ENCODE results near the gene CD74. TPM values are rescaled to one million over a fixed set of nuclear protein-coding genes. Genes with fewer than 3 reads are reported as not detected.

Gene CD74
- total and polyA plus RNA-seq, 2 of the 13 experiments (the other 11 are each of a cell fraction or from before 2014, with no cell fraction given), result 34.1 to 84.4 TPM

DNA sequence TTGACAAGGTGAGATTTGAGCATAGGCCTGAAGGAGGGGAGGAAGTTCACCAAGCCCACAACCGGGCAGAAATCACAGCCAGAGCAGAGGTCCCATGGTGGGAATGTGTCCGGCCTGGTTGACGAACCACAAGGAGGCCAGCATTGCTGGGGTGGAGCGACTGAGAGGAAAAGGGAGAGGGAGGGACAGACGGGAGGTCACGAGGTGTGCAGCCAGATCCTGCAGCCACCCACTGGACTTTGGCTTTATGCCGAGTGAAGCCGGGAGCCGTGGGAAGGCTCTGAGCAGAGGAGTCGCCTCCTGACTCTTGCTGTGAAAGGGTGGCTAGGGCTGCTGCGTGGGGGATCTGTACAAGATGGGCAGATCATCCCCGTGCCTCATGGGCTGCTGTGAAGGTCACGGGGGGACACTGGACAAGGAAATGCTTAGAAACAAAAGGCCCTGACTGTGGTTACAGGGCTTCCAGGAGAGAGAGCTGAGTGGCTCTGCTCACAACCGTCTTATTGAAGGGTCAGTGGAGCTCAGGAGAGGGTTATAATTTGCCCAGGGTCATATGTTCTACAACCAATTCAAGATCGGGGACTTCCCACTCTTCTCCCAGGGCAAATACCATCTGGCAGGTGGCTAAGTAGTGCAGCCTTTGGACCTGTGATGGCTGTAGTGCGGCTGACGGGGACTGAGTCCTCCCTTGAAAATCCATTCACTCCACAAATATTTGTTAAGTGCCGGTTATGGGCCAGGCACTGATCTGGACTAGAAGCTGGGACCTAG, 15.6 kb upstream of the CD74 start (continued):
- TF ChIP-seq, protein P1, sequence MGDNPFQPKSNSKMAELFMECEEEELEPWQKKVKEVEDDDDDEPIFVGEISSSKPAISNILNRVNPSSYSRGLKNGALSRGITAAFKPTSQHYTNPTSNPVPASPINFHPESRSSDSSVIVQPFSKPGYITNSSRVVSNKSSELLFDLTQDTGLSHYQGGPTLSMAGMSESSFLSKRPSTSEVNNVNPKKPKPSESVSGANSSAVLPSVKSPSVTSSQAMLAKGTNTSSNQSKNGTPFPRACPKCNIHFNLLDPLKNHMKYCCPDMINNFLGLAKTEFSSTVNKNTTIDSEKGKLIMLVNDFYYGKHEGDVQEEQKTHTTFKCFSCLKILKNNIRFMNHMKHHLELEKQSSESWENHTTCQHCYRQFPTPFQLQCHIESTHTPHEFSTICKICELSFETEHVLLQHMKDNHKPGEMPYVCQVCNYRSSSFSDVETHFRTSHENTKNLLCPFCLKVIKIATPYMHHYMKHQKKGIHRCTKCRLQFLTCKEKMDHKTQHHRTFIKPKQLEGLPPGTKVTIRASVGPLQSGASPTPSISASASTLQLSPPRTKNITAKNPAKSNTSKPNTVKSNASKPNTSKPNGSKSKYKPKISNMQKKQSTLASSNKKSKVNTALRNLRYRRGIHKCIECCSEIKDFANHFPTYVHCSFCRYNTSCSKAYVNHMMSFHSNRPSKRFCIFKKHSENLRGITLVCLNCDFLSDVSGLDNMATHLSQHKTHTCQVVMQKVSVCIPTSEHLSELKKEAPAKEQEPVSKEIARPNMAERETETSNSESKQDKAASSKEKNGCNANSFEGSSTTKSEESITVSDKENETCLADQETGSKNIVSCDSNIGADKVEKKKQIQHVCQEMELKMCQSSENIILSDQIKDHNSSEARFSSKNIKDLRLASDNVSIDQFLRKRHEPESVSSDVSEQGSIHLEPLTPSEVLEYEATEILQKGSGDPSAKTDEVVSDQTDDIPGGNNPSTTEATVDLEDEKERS (CRISPR knock-in tag; IDR thresholded peaks at IDR 0.05), result 0 out of 2 replicates have a peak, but pooled peaks have one; percentile 18
- TF ChIP-seq ZZZ3 (CRISPR knock-in tag; IDR thresholded peaks at IDR 0.05; ENCODE audit: borderline replicate concordance), result no peak
- no peak for TF ChIP-seq AGO2 (optimal IDR thresholded peaks at IDR 0.05; ENCODE audit: low read depth, low read length)
- TF ChIP-seq WIZ (CRISPR knock-in tag; IDR thresholded peaks at IDR 0.05), result peak; percentile 50; the same call in 1 of the 2 replicates
- no peak for TF ChIP-seq HNRNPLL (IDR thresholded peaks at IDR 0.05; ENCODE audit: low read depth, low read length, poor library complexity, severe bottlenecking)
- TF ChIP-seq ZNF501 (CRISPR knock-in tag; IDR thresholded peaks at IDR 0.05), result peak; percentile 65; the same call in 1 of the 2 replicates
- TF ChIP-seq, protein P2, sequence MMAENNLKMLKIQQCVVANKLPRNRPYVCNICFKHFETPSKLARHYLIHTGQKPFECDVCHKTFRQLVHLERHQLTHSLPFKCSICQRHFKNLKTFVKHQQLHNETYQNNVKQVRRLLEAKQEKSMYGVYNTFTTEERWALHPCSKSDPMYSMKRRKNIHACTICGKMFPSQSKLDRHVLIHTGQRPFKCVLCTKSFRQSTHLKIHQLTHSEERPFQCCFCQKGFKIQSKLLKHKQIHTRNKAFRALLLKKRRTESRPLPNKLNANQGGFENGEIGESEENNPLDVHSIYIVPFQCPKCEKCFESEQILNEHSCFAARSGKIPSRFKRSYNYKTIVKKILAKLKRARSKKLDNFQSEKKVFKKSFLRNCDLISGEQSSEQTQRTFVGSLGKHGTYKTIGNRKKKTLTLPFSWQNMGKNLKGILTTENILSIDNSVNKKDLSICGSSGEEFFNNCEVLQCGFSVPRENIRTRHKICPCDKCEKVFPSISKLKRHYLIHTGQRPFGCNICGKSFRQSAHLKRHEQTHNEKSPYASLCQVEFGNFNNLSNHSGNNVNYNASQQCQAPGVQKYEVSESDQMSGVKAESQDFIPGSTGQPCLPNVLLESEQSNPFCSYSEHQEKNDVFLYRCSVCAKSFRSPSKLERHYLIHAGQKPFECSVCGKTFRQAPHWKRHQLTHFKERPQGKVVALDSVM (CRISPR knock-in tag; IDR thresholded peaks at IDR 0.05), result no peak
- peak; percentile 47; the same call in 1 of the 2 replicates for TF ChIP-seq PHF20 (CRISPR knock-in tag; IDR thresholded peaks at IDR 0.05)
- TF ChIP-seq TP53 (CRISPR knock-in tag; conservative IDR thresholded peaks at IDR 0.05), result no peak
- TF ChIP-seq HES4 (CRISPR knock-in tag; IDR thresholded peaks at IDR 0.05; ENCODE audit: borderline replicate concordance), result no peak
- no peak for TF ChIP-seq ZNF468 (CRISPR knock-in tag; IDR thresholded peaks at IDR 0.05)
- TF ChIP-seq, protein P3, sequence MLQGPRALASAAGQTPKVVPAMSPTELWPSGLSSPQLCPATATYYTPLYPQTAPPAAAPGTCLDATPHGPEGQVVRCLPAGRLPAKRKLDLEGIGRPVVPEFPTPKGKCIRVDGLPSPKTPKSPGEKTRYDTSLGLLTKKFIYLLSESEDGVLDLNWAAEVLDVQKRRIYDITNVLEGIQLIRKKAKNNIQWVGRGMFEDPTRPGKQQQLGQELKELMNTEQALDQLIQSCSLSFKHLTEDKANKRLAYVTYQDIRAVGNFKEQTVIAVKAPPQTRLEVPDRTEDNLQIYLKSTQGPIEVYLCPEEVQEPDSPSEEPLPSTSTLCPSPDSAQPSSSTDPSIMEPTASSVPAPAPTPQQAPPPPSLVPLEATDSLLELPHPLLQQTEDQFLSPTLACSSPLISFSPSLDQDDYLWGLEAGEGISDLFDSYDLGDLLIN (CRISPR knock-in tag; IDR thresholded peaks at IDR 0.05; ENCODE audit: borderline replicate concordance), result no peak
- TF ChIP-seq ZNF446 (CRISPR knock-in tag; IDR thresholded peaks at IDR 0.05), result no peak
- TF ChIP-seq, protein P4, sequence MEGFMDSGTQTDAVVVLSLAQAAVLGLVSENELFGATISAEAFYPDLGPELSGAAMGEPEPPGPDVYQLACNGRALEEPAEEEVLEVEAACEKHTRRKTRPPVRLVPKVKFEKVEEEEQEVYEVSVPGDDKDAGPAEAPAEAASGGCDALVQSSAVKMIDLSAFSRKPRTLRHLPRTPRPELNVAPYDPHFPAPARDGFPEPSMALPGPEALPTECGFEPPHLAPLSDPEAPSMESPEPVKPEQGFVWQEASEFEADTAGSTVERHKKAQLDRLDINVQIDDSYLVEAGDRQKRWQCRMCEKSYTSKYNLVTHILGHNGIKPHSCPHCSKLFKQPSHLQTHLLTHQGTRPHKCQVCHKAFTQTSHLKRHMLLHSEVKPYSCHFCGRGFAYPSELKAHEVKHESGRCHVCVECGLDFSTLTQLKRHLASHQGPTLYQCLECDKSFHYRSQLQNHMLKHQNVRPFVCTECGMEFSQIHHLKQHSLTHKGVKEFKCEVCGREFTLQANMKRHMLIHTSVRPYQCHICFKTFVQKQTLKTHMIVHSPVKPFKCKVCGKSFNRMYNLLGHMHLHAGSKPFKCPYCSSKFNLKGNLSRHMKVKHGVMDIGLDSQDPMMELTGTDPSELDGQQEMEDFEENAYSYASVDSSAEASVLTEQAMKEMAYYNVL (CRISPR knock-in tag; IDR thresholded peaks at IDR 0.05; ENCODE audit: borderline replicate concordance), result peak; percentile 28; the same call in 1 of the 2 replicates
- TF ChIP-seq KAT8 (CRISPR knock-in tag; IDR thresholded peaks at IDR 0.05), result no peak; the same call in 1 of the 2 replicates
- TF ChIP-seq MED8 (CRISPR knock-in tag; IDR thresholded peaks at IDR 0.05; ENCODE audit: insufficient replicate concordance), result no peak
- no peak for TF ChIP-seq SATB2 (CRISPR knock-in tag; IDR thresholded peaks at IDR 0.05)
- no peak for TF ChIP-seq ZNF496 (CRISPR knock-in tag; IDR thresholded peaks at IDR 0.05; ENCODE audit: insufficient replicate concordance)
- TF ChIP-seq PHF8 (CRISPR knock-in tag; IDR thresholded peaks at IDR 0.05), result no peak; the same call in 1 of the 2 replicates
- 0 out of 2 replicates have a peak, but pooled peaks have one; percentile 11 for TF ChIP-seq ISL2 (CRISPR knock-in tag; IDR thresholded peaks at IDR 0.05)

Measured in HepG2 (cell line).